Smooth muscle cell (in vitro differentiated cells): ENCODE measurements around the gene DLX5. TPM values are rescaled to one million over a fixed set of nuclear protein-coding genes. Genes with fewer than 3 reads are reported as not detected.
"Not testable (repeated sequence)": the region's sequence is repeated elsewhere in the genome, so short reads cannot be mapped to it uniquely, and the experiment has no call there.

ENCODE experiments used
- DNase-seq: peaks from one replicate; lab custom pipeline; 2025; ENCODE audit not compliant: unreplicated experiment; lab: John Stamatoyannopoulos, UW
- H2AFZ ChIP-seq: fragments of 200-600 bp; sonication (generic); 2 replicates; pipeline ENCODE4 v1.6.0; 2016; ENCODE audit warnings: antibody characterized with exemption, low read depth, mild to moderate bottlenecking
- H3F3A ChIP-seq: fragments of 200-600 bp; sonication (generic); 2 replicates; pipeline ENCODE4 v1.6.0; 2017; ENCODE audit warnings: antibody characterized with exemption, low read depth
- H3K27ac ChIP-seq: fragments of 200-600 bp; sonication (generic); 2 replicates; pipeline ENCODE4 v1.5.1; 2016; ENCODE audit warnings: low read depth, mild to moderate bottlenecking
- H3K27me3 ChIP-seq: fragments of 200-600 bp; sonication (generic); 2 replicates; pipeline ENCODE4 v1.6.1; 2016; ENCODE audit warnings: low read depth, mild to moderate bottlenecking
- H3K36me3 ChIP-seq: fragments of 200-600 bp; sonication (generic); 2 replicates; pipeline ENCODE4 v1.5.1; 2016; ENCODE audit warnings: low read depth
- H3K4me1 ChIP-seq: fragments of 200-600 bp; sonication (generic); 2 replicates; pipeline ENCODE4 v1.5.1; 2016; ENCODE audit warnings: low read depth
- H3K4me2 ChIP-seq: fragments of 200-600 bp; sonication (generic); 2 replicates; pipeline ENCODE4 v1.6.0; 2016; ENCODE audit warnings: mild to moderate bottlenecking
- H3K4me3 ChIP-seq: fragments of 200-600 bp; sonication (generic); 2 replicates; pipeline ENCODE4 v1.5.1; 2016; ENCODE audit warnings: mild to moderate bottlenecking
- H3K79me2 ChIP-seq: fragments of 200-600 bp; sonication (generic); 2 replicates; pipeline ENCODE4 v1.6.0; 2016; ENCODE audit warnings: low read depth, mild to moderate bottlenecking
- H3K9ac ChIP-seq: fragments of 200-600 bp; sonication (generic); 2 replicates; pipeline ENCODE4 v1.6.0; 2016; ENCODE audit warnings: low read depth
- H3K9me3 ChIP-seq: fragments of 200-600 bp; sonication (generic); replicated peaks from 2 replicates; pipeline ENCODE4 v1.5.1; 2016; ENCODE audit warnings: low read depth
- H4K20me1 ChIP-seq: fragments of 200-600 bp; sonication (generic); 2 replicates; pipeline ENCODE4 v1.6.0; 2016; ENCODE audit warnings: low read depth
- WGBS: methylation state at CpG from one replicate; pipeline ENCODE4 v1.1.7; 2016; ENCODE audit warnings: low lambda C conversion rate; 5-methylcytosine and 5-hydroxymethylcytosine counted together
- polyA plus RNA-seq: library from polyadenylated mRNA; unstranded; fragments of >200 nt; fragmentation: Nextera tagmentation; extraction: Ambion mirVana; gene quantifications from 2 replicates; pipeline ENCODE4 v1.2.1, GENCODE V29; 2016
- total RNA-seq: library from RNA; depleted of rRNA; stranded (reverse); fragments of >200 nt; gene quantifications from 2 replicates; pipeline ENCODE4 v1.2.3, GENCODE V29; 2014
- TF ChIP-seq, protein P1 (sequence below): fragments of 200-600 bp; sonication (generic); IDR thresholded peaks from 2 replicates; pipeline ENCODE4 v1.5.1; 2017; ENCODE audit warnings: borderline replicate concordance, mild to moderate bottlenecking, antibody characterized with exemption; ENCODE audit not compliant: insufficient read depth, poor library complexity, severe bottlenecking

The DLX5 gene
- total RNA-seq: 1.2 and 3.5 TPM in 2 replicates
- polyA plus RNA-seq: 4.3 and 15.0 TPM in 2 replicates

DNA sequence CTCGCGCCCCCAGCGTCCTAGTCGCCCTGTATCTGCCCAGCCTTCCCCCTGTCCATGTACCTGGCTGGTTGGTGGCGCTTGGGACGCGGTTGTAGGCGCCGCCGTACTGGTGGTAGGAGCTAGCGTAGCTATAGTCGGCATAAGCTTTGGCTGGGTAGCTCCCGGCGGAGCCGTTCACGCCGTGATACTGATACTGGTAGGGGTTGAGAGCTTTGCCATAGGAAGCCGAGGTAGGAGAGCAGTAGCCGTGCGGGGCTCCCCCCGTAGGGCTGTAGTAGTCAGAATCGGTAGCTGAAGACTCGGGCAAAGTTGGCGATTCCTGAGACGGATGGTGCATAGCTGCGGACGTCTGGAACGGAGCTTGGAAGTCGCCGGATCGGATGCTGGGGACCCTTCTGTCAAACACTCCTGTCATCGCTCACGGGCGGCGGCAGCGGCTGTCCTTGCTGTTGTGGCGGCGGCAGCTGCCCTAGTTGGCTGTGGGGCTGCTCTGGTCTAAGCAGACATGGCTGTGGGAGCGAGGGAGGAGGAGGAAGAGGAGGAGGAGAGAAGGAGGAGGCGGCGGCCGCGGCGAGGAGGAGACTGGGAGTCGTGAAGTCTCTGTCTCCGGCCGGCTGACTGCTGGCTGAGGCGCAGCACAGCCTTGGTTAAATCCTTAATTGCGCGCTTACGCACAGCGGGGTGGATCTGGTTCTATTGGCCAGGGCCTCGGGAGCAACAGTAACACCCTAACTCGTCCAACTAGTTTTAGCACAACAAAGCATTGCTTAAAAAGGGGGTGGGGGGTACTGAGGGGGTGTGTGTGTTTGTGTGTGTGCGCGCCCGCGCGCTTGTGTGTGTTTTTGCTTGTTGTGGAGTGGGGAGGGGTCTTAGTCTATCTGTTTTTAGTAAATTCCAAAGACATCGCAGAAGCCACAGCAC, at the start of gene DLX5:
Gene DLX5 (minus strand): TSS at position 623 of the 921 bp plus-strand sequence. CDS start 208 bp downstream, at position 415.
- H3K9ac ChIP-seq: no peak within 1 kb of the TSS

DNA sequence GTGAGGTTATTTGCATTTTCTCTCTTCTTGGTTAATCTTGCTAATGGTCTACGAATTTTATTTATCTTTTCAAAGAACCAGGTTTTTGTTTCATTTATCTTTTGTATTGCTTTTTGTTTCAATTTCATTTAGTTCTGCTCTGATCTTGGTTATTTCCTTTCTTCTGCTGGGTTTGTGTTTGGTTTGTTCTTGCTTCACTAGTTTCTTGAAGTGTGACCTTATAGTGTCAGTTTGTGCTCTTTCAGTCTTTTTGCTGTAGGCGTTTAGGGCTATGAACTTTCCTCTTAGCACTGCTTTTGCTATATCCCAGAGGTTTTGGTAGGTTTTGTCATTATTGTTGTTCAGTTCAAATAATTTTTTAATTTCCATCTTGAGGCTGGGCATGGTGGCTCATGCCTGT, 47.4 kb upstream of the DLX5 start:
- H3K9me3 ChIP-seq, H3K9ac ChIP-seq, H3K4me2 ChIP-seq, H3K27ac ChIP-seq, H4K20me1 ChIP-seq, DNase-seq, H3K36me3 ChIP-seq, H3K4me3 ChIP-seq, H3F3A ChIP-seq, H2AFZ ChIP-seq, H3K4me1 ChIP-seq, H3K79me2 ChIP-seq: not testable (repeated sequence)
- WGBS: 80% methylated on average over 2 of the region's 2 CpGs
- peaks cover 13% of the 10 kb centered on the region for H3K27me3 ChIP-seq

More for the DNA sequence above, at the start of gene DLX5:
- Histone ChIP-seq H3F3A (peaks cover 26% of the 10 kb centered on the region), H2AFZ (peak within 1 kb of the TSS; percentile 67), H3K9me3 (no peaks in the 10 kb centered on the region), H3K4me1 (peaks cover 38% of the 10 kb centered on the region), H3K4me2 (peak within 1 kb of the TSS; percentile 92), H3K79me2 (no peaks in the 10 kb centered on the region), H3K36me3 (no peaks in the 10 kb centered on the region), H4K20me1 (peaks cover 4% of the 10 kb centered on the region), H3K27me3 (peaks cover 52% of the 10 kb centered on the region), H3K4me3 (peak within 1 kb of the TSS; percentile 64), H3K27ac (peak within 1 kb of the TSS; percentile 29)
- 2% methylated on average over 60 of the region's 60 CpGs for WGBS
- DNase-seq: no peak
- TF ChIP-seq, protein P1, sequence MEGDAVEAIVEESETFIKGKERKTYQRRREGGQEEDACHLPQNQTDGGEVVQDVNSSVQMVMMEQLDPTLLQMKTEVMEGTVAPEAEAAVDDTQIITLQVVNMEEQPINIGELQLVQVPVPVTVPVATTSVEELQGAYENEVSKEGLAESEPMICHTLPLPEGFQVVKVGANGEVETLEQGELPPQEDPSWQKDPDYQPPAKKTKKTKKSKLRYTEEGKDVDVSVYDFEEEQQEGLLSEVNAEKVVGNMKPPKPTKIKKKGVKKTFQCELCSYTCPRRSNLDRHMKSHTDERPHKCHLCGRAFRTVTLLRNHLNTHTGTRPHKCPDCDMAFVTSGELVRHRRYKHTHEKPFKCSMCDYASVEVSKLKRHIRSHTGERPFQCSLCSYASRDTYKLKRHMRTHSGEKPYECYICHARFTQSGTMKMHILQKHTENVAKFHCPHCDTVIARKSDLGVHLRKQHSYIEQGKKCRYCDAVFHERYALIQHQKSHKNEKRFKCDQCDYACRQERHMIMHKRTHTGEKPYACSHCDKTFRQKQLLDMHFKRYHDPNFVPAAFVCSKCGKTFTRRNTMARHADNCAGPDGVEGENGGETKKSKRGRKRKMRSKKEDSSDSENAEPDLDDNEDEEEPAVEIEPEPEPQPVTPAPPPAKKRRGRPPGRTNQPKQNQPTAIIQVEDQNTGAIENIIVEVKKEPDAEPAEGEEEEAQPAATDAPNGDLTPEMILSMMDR: no peak

DNA sequence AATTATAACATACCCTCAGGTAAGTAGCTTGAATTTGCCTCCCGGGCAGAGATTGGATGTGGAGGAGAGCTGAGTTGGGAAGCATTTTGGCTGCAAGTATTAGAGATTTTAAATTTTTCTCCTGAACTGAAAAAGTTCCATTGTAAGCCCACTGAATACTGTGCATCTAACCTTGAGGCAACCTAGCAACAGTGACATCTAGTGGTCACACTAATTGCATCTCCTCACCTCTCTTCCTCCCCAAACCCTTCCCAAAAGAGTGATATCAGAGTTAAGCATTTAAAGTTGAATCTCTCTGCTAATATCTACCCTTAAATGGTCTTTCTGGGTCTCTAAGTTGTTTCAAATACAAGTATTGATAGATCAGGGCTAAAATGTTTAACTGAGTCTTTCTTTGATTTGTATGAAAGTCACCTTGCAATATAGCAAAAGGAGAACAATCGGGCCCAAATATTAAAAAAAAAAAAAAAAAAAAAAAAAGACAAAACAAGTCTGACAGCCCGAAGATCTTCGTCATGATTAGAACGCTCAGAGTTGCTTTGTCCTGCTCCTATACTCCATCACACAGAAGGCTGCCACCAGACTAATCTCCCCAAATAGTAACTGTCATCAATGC, 40.4 kb upstream of the DLX5 start:
- H3K9ac ChIP-seq: no peak overlapping the region
- H3K4me1 ChIP-seq: no peaks in the 10 kb centered on the region
- DNase-seq: no peak
- H3F3A ChIP-seq: no peaks in the 10 kb centered on the region
- peaks cover 13% of the 10 kb centered on the region for H3K27me3 ChIP-seq
- no peaks in the 10 kb centered on the region for H3K79me2 ChIP-seq
- TF ChIP-seq, protein P1: peak; percentile 74
- no peaks in the 10 kb centered on the region for H3K9me3 ChIP-seq
- H3K4me3 ChIP-seq: no peak overlapping the region
- H2AFZ ChIP-seq: no peak overlapping the region
- H3K27ac ChIP-seq: no peak overlapping the region
- no peaks in the 10 kb centered on the region for H3K36me3 ChIP-seq
- no peak overlapping the region for H3K4me2 ChIP-seq
- 47% methylated on average over 5 of the region's 5 CpGs for WGBS
- H4K20me1 ChIP-seq: no peaks in the 10 kb centered on the region

DNA sequence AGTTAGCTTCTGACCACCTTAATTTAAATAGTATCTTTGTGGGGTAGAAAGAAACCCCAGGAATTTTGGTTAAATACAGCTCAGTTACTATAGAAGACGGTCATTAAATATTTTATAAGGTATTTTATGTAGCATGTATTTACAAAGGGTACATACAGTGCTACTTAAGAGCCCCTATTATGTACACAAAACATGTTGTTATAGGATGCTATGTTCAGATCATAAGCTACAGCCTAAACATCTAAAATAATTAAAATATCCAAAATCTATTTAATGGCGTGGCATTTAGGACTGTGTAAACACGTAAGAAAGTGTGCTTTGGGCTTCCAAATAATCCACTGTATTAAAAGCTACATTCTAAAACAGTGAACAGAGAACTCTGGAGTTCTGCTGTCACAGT, 39.4 kb upstream of the DLX5 start:
- Histone ChIP-seq H3K9ac (no peak overlapping the region), H3K27ac (no peak overlapping the region), H4K20me1 (no peaks in the 10 kb centered on the region), H3K4me3 (no peak overlapping the region), H3K4me1 (no peaks in the 10 kb centered on the region), H3K4me2 (no peak overlapping the region), H3K9me3 (no peaks in the 10 kb centered on the region), H3K27me3 (peaks cover 11% of the 10 kb centered on the region), H3F3A (no peaks in the 10 kb centered on the region), H2AFZ (no peak overlapping the region), H3K79me2 (no peaks in the 10 kb centered on the region), H3K36me3 (no peaks in the 10 kb centered on the region)
- DNase-seq: no peak
- WGBS: 78% methylated on average over 3 of the region's 3 CpGs
- TF ChIP-seq, protein P1: no peak
